SK-N-MC (cell line): ENCODE data around the gene HDDC2.

Source experiments
- EZH2 ChIP-seq: fragments of 200-600 bp; sonication (generic); IDR thresholded peaks from one replicate; pipeline ENCODE4 v1.6.1; 2017; ENCODE audit warnings: antibody characterized with exemption
- POLR2AphosphoS5 ChIP-seq: IDR thresholded peaks from 2 replicates; pipeline ENCODE4 v1.6.1; 2012; ENCODE audit warnings: mild to moderate bottlenecking, low read depth, low read length, borderline replicate concordance

DNA sequence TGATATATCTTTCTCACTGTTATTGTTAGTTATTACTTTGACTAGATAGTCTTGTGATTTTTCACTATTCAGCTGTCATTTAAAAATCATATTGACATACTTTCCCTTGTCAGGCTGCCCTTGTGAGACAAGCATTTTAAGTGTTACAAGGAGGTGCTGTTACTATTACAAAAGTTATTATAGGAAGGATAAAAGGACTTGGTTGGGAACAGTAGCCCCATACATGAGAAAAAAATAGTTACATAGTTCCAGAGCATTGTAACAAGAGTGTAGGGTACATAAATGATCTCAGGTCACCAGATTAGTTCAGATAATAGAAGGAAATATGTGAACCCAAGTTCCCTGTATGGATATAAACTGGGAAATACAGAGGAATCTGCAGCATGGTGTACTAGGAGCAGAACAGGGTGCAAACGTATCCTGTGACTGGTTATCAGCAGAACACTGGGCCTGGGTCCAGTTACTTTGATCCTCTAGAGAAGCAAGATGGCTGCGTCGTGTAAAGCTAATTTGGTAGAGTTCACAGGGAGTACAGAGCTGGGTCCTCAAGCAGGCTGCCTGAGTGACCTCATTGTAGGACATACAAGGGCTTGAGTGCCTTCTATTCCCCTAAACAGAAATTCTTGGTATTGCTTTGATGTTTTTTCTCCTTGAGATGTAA is 38.5 kb upstream of the HDDC2 start:
- TF ChIP-seq EZH2 (no peak), POLR2AphosphoS5 (no peak)
